Activated effector memory CD4-positive, alpha-beta T cell treated with Interleukin-2 at 50 U/mL for 16 hours (primary cell): ENCODE measurements around the gene OGFR.

Source experiments
- DNase-seq: peaks from one replicate; pipeline ENCODE4 v3.0.0-alpha.2; 2020

OGFR gene

GRCh38 chr20:62802026-62802712 lies 2.5 kb upstream of the OGFR start:
- no peak for DNase-seq

- DNase-seq = no peak
Measured at GRCh38 chr20:62804021-62804626, 511 bp upstream of the OGFR start.

DNA sequence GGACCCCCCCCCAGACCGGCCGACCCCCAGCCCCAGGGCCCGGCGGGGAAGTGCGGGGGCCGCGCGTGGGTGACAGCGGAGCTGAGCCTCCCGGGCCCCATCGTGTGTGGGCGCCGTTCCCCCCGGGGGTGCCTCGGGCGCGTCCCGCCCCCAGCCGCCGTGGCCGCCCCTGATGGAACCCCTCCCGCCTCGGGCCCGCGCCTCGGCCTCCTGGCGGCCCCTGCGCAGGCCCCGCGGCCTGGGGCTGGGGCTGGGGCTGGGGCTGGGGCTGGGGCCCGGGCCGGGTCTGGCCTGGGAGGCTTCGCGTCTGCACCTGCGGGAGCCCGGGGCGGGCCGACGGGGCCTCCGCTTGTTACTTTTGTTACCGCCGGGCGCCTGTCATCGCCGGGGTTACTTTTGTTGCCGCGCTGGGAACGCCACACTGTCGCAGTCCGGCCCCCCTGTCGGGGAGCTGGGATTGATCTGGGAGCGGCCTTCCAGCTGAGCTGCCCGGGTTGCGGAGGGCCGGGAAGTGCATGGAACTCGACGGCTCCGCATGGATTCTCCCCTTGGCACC lies 598 bp downstream of the OGFR start:
- no peak for DNase-seq

DNA sequence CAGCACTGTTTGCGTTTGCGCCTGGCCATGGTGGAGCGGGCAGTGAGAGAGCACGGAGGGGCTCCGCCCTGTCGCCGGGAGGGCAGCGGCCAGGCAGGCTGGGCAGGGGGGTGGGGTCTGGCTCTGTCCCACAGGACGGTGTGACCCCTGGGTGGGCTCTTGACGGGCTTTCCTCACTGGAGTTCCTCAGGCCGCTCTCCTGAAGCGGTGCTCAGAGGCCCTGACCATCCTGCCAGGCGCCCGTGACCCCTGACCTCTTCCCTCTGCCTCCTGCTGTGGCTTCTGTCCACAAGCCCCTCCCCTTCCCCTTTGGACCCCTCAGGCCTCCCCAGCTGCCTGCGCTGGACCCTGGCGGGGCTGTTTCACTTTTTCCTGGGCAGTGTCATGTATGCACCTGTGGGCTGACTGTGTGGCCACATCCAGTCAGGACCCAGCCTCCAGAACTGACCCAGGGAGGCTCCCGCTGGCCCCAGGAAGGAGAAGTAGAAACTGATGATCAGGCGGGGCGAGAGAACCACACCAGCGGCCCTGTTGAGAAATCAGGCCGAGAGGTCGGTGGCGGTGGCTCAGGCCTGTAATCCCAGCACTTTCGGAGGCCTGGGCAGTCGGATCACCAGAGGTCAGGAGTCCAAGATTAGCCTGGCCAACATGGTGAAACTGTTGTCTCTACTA lies 1.2 kb downstream of the OGFR start:
- no peak for DNase-seq

- DNase-seq = no peak
Measured at GRCh38 chr20:62806383-62807050, 1.9 kb downstream of the OGFR start.

GRCh38 chr20:62807444-62808210 lies 3.0 kb downstream of the OGFR start:
- no peak for DNase-seq

DNA sequence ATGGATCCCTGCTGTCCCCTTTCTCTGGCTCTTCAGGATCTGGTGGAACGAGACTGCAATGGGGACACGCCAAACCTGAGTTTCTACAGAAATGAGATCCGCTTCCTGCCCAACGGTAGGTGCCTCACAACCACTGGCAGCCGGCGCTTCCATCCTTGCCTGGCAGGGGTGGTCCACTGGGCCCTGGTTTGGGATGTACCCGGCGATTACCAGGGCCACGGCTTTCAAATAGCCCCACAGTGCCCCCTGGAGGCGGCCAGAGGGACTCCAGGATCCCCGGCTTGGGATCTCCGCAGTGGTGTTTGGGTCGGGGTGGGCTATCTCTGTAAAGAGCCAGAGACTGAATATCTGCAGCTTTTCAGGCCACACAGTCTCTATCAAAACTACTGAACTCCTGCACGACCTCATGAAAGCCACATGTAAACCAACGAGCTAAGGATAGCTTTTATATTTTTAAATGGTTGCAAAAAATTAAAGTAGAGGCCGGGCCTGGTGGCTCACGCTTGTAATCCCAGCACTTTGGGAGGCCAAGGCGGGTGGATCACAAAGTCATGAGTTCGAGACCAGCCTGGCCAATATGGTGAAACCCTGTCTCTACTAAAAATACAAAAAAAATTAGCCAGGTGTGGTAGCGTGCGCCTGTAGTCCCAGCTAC lies 3.7 kb downstream of the OGFR start:
- DNase-seq = peak; percentile 56

- DNase-seq = no peak
Measured at GRCh38 chr20:62809530-62810428, 5.1 kb downstream of the OGFR start.

DNA sequence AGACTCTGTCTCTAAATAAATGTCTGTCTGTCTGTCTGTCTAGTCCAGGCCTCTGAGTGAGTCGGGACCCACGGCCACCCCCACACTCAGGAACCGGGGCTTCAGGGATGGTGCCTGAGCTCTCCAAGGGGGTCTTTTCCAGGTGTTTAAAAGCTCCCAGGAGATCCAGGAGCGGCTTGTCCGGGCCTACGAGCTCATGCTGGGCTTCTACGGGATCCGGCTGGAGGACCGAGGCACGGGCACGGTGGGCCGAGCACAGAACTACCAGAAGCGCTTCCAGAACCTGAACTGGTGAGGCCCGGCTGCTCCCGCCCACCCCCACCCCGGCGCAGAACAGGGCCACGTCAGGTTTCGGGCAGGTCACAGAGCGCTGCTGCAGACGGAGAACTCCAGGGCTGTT lies 6.7 kb downstream of the OGFR start:
- DNase-seq = no peak

- DNase-seq = no peak
Measured at GRCh38 chr20:62811720-62812119, 7.1 kb downstream of the OGFR start.

GRCh38 chr20:62812181-62812906 lies 7.7 kb downstream of the OGFR start:
- no peak for DNase-seq

- no peak for DNase-seq
Measured at GRCh38 chr20:62812907-62813200, 8.2 kb downstream of the OGFR start.

DNA sequence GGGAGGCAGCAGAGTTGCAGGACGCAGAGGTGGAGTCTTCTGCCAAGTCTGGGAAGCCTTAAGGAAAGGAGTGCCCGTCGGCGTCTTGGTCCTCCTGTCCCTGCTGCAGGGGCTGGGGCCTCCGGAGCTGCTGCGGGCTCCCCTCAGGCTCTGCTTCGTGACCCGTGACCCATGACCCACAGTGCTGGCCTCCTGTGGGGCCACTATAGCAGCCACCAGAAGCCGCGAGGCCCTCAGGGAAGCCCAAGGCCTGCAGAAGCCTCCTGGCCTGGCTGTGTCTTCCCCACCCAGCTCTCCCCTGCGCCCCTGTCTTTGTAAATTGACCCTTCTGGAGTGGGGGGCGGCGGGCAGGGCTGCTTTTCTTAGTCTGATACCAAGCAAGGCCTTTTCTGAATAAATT lies 9.0 kb downstream of the OGFR start:
- no peak for DNase-seq

DNA sequence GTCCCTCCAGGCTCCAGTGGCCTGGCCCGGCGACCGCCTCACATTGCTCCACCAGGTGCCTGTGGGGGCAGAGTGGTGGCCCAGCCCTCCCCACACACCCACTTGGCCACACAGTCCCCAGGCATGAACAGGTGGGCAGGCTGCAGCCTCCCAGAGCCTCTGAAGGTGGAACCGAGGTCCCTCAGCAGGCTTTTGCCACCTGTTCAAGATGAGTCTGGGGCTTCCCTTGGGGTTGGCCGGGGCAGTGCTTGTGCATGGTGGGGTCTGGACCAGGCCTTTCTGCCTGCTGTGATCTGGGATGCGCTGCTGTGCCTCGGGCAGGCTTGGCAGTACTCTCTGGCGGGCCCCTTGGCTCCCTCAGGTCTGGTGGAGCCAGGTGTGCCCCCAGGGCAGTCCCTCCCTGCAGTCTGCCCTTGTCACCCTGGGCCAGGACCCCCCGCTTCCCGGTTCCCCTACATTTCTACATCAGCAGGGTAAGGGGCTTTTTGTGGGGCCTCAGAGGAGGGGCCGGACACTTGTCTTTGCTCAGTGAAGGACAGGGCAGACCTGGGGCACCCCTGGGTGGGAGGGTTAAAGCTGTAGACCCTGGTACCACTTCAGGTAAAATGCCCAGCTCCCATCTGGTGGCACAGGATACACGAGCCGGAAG lies 9.5 kb downstream of the OGFR start:
- DNase-seq = no peak

DNA sequence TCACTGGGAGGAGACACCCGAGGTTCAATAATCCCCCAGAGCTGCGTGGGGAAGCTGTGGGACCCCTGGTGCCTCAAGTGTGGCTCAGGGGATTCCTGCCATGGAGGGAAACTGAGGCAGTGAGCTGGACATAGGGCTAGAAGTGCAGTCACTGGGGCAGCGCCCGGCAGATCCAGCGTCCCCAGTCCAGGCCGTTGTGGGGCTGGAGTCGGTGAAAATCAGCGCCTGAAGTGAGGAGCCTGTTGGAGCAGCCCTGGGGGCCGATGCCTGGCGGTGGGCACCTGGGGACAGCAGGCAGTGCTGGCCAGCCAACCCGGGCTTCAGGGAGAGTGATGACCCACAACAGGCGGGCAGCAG lies 10.1 kb downstream of the OGFR start:
- DNase-seq = no peak

DNA sequence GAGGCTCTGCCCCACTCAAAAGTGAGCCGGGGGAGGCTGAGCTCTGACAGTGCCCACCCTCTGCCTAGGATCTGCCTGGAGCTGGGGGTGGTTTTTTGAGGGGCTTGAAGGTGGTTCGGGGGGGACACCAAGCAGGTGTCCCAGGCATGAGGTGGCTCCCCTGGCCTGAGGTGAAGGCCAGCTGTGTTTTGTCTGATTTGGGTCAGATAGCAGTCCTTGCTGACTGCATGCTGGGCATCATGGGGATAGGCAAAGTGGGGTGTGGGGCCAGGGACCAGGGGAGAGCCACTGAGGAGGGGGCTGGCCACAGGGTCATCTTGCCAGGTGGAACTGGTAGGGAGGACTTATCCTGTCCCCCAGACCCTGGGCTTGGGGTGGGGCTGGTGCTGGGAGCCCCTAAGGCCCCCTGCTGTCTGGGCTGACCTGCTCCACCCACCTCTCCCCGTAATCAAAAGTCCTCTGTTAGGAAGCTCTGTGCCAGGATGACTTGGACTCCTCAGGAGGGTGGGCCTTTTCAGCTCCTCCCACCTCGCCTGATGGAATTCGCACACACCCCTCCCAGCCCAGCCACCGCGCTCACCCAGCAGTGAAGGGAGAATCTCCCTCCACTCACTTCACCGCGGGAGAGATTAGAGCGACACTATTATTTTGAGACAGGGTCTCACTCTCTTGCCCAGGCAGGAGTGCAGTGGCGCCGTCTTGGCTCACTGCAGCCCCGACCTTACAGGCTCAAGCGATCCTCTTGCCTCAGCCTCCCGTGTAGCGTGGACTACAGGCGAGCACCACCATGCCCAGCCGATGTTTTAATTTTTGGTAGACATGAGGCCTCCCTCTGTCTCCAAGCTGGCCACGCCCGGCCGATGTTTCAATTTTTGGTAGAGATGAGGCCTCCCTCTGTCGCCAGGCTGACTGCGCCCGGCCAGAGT lies 10.7 kb downstream of the OGFR start:
- no peak for DNase-seq

GRCh38 chr20:62816031-62816883 lies 11.6 kb downstream of the OGFR start:
- DNase-seq = no peak
